LNCaP clone FGC (cell line): Measurements from ENCODE around the gene SGMS1.

Source experiments
- DNase-seq: peaks from one replicate; pipeline ENCODE4 v3.0.0-alpha.2; 2011; ENCODE audit warnings: low read depth
- H3K4me3 ChIP-seq: 2 replicates; pipeline ENCODE4 v1.5.1; 2011; ENCODE audit warnings: mild to moderate bottlenecking, low read depth, low read length, control low read depth
- CTCF ChIP-seq: IDR thresholded peaks from 2 replicates; pipeline ENCODE4 v1.5.1; 2012; ENCODE audit warnings: mild to moderate bottlenecking; ENCODE audit not compliant: control insufficient read depth, insufficient read depth; ENCODE audit errors: extremely low read depth

Gene SGMS1

GRCh38 chr10:50417486-50417885 lies 206.3 kb downstream of the SGMS1 start:
- H3K4me3 ChIP-seq = no peak overlapping the region
- no peak for DNase-seq
- TF ChIP-seq CTCF = no peak

DNA sequence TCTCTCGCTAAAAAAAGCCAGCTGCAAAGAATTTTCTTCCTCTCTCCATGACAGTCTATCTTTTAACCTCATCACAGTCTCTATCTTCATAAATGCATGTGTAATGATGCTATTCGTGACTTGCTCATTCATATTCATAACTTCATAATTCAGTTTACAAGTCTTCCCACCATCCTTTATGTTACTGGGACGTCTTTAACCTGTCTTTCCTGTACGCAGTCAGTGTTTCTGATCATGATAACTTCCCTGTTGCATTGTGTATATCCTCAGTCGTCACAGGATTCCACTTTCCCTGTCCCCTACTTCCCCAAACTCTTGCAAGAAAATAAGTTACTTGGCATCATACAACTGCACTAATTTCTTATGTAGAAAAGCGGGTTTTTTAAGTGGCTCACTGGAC lies 206.9 kb downstream of the SGMS1 start:
- no peak for DNase-seq
- no peak overlapping the region for H3K4me3 ChIP-seq
- no peak for TF ChIP-seq CTCF

- no peak for TF ChIP-seq CTCF
- H3K4me3 ChIP-seq = no peak overlapping the region
- DNase-seq = no peak
Measured at GRCh38 chr10:50416181-50416824, 207.5 kb downstream of the SGMS1 start.

- DNase-seq = no peak
- no peak for TF ChIP-seq CTCF
- H3K4me3 ChIP-seq = no peak overlapping the region
Measured at GRCh38 chr10:50415292-50415691, 208.5 kb downstream of the SGMS1 start.

- no peak overlapping the region for H3K4me3 ChIP-seq
- DNase-seq = no peak
- TF ChIP-seq CTCF = no peak
Measured at GRCh38 chr10:50410066-50410811, 213.5 kb downstream of the SGMS1 start.

DNA sequence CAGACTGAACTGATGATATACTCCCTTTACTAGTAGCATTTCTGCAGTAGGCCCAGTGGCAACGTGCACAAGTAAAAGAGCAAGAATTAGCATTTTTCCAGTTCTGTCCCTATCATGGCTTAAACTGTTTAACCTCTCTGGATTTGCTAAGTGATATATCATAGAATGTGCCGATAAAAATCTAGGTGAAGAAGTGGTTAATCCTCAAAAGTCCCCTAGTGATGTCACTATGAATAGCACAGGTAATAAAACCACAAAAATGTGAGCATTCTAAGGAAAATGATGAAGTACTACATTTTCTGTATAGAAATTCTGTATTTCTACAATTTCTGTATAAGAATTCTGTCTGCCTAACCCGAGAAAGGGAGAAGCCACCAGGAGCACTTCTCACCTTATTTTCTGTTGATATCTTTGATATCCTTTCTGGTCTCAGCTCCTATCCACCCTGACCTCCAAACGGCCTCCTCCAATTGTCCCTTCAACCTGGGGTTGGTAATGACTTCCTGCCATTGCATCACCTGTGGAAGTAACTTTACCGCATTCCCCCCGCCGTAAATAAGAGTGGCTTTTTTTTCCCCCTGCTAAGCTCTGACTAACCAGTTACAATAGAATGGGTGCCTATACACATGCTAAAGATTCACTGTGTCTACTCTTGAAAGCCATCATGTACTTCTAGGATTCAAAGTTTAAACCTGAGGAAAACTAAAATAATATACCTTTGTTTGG lies 216.5 kb downstream of the SGMS1 start:
- no peak overlapping the region for H3K4me3 ChIP-seq
- TF ChIP-seq CTCF = no peak
- DNase-seq = no peak
